ENCODE results near the gene LHPP.

LHPP gene

GRCh38 chr10:124448696-124449169, 12.9 kb upstream of the LHPP start:
- DNase-seq, result no peak

GRCh38 chr10:124449170-124450011, 12.2 kb upstream of the LHPP start:
- DNase-seq, result no peak

- DNase-seq, result no peak
Measured at GRCh38 chr10:124450012-124450782, 11.4 kb upstream of the LHPP start, which contains the start of gene NKX1-2. Gene NKX1-2 (minus strand): TSS chr10:124450035. CDS start chr10:124449943, 92 bp downstream.

- no peak for DNase-seq
Measured at GRCh38 chr10:124450783-124451057, 10.9 kb upstream of the LHPP start.

GRCh38 chr10:124451276-124451675, 10.3 kb upstream of the LHPP start:
- DNase-seq, result no peak

GRCh38 chr10:124453960-124454610, 7.5 kb upstream of the LHPP start:
- DNase-seq, result no peak

- DNase-seq, result no peak
Measured at GRCh38 chr10:124455441-124455840, 6.2 kb upstream of the LHPP start.

GRCh38 chr10:124458473-124458872, 3.1 kb upstream of the LHPP start:
- DNase-seq, result no peak

GRCh38 chr10:124458889-124459288, 2.7 kb upstream of the LHPP start:
- DNase-seq, result no peak

- no peak for DNase-seq
Measured at GRCh38 chr10:124459395-124459794, 2.2 kb upstream of the LHPP start.

GRCh38 chr10:124460144-124460543, 1.5 kb upstream of the LHPP start:
- DNase-seq, result no peak

GRCh38 chr10:124462348-124462695, 699 bp downstream of the LHPP start:
- no peak for DNase-seq

- DNase-seq, result no peak
Measured at GRCh38 chr10:124464028-124464965, 2.7 kb downstream of the LHPP start.

- no peak for DNase-seq
Measured at GRCh38 chr10:124465003-124465776, 3.6 kb downstream of the LHPP start.

- no peak for DNase-seq
Measured at GRCh38 chr10:124465777-124466488, 4.3 kb downstream of the LHPP start.

- no peak for DNase-seq
Measured at GRCh38 chr10:124467165-124467564, 5.5 kb downstream of the LHPP start.

GRCh38 chr10:124468624-124469023, 7.0 kb downstream of the LHPP start:
- no peak for DNase-seq

- no peak for DNase-seq
Measured at GRCh38 chr10:124469956-124470484, 8.4 kb downstream of the LHPP start.

GRCh38 chr10:124470544-124471434, 9.2 kb downstream of the LHPP start:
- DNase-seq, result no peak

- no peak for DNase-seq
Measured at GRCh38 chr10:124472071-124472470, 10.4 kb downstream of the LHPP start.
